Measurements from ENCODE around the gene POLR1B. TPM values are rescaled to one million over a fixed set of nuclear protein-coding genes. Genes with fewer than 3 reads are reported as not detected.

POLR1B gene, protein sequence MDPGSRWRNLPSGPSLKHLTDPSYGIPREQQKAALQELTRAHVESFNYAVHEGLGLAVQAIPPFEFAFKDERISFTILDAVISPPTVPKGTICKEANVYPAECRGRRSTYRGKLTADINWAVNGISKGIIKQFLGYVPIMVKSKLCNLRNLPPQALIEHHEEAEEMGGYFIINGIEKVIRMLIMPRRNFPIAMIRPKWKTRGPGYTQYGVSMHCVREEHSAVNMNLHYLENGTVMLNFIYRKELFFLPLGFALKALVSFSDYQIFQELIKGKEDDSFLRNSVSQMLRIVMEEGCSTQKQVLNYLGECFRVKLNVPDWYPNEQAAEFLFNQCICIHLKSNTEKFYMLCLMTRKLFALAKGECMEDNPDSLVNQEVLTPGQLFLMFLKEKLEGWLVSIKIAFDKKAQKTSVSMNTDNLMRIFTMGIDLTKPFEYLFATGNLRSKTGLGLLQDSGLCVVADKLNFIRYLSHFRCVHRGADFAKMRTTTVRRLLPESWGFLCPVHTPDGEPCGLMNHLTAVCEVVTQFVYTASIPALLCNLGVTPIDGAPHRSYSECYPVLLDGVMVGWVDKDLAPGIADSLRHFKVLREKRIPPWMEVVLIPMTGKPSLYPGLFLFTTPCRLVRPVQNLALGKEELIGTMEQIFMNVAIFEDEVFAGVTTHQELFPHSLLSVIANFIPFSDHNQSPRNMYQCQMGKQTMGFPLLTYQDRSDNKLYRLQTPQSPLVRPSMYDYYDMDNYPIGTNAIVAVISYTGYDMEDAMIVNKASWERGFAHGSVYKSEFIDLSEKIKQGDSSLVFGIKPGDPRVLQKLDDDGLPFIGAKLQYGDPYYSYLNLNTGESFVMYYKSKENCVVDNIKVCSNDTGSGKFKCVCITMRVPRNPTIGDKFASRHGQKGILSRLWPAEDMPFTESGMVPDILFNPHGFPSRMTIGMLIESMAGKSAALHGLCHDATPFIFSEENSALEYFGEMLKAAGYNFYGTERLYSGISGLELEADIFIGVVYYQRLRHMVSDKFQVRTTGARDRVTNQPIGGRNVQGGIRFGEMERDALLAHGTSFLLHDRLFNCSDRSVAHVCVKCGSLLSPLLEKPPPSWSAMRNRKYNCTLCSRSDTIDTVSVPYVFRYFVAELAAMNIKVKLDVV
- total RNA-seq, result 6.3 and 7.2 TPM in 2 replicates

DNA sequence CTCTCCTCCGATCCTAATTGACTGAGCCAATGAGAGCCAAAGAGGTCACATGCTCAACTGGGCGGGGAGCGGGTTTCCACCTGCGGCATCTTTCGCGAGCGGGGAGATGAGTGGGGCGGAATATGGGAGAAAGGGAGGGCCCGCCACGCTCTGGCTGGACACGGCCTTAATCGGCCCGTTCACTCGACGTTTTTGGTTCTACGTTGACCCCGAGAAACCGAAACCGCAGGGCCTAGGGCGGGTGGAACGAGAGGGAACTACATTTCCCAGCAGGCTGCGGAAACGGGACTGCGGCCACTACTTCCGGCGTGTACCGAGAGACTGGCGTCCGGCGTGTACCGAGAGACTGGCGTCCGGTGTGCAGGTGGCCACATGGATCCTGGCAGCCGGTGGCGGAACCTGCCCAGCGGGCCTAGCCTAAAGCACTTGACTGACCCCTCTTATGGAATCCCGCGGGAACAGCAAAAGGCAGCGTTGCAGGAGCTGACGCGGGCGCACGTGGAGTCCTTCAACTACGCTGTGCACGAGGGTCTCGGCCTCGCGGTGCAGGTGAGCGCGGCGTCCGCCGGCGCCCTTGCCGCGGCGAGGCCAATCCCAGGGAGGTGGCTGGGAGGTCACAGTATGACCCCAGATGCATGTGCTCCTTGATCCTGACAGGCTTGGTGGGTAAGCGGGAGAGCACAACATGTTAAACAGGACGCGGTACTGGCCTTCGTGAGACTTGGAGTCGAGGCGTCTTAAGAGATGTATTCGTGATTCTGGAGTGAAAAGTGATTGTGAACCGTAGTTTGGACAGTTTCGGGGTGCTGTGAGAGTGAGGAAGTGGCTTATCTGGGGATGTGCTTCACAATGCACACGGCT lies at the start of gene POLR1B:
Gene POLR1B, plus strand, starts transcription at position 343 of the 861 bp plus-strand sequence. Its CDS starts 30 bp downstream, at position 373.

GRCh38 chr2:112584134-112584890 lies 42.0 kb downstream of the POLR1B start, which contains the start of gene CHCHD5:
Gene CHCHD5 (plus strand): TSS chr2:112584609. CDS start chr2:112584648, 39 bp downstream.

Other genes starting within 250 kb of the POLR1B start
- 3.9 and 4.7 TPM in 2 replicates for gene RGPD8, start 108.8 kb upstream of the POLR1B start, total RNA-seq
- gene TTL, start 60.3 kb upstream of the POLR1B start, total RNA-seq, result 19.6 and 28.8 TPM in 2 replicates
- 8.8 and 33.1 TPM in 2 replicates for gene CHCHD5, start 42.1 kb downstream of the POLR1B start, total RNA-seq
- 29.5 and 48.3 TPM in 2 replicates for gene SLC20A1, start 103.5 kb downstream of the POLR1B start, total RNA-seq
- gene NT5DC4, start 178.6 kb downstream of the POLR1B start, total RNA-seq, result not detected in 2 replicates
- gene CKAP2L, start 222.1 kb downstream of the POLR1B start, total RNA-seq, result 0.23 and 0.77 TPM in 2 replicates
- gene IL1A, start 242.0 kb downstream of the POLR1B start, total RNA-seq, result under 0.01 TPM in 1 of 2 replicates, not detected in the other

Data from pericardium fibroblast (primary cell).